Liver (tissue), 9 donors: ENCODE data around the gene PODXL2. TPM values are rescaled to one million over a fixed set of nuclear protein-coding genes. Genes with fewer than 3 reads are reported as not detected.

Experiments
- DNase-seq: peaks from one replicate; pipeline ENCODE4 v3.0.0-alpha.2; 2017; ENCODE audit warnings: low spot score
- H3K27ac ChIP-seq, 2 donors: one replicate each; pipeline ENCODE4 v1.7.0; 2013; ENCODE audit warnings: inconsistent platforms in 2 of 2, low read length in 2 of 2, control low read depth in 1 of 2, low read depth in 1 of 2, mild to moderate bottlenecking in 1 of 2
- H3K27me3 ChIP-seq, 4 donors: one replicate each; pipeline versions ENCODE4 v1.6.1 to v1.7.0; 2013; ENCODE audit warnings: low read length in 3 of 4, inconsistent platforms in 1 of 4, mild to moderate bottlenecking in 1 of 4, moderate library complexity in 1 of 4; ENCODE audit not compliant: control insufficient read depth in 4 of 4, insufficient read depth in 4 of 4
- H3K36me3 ChIP-seq, 4 donors: one replicate each; pipeline versions ENCODE4 v1.6.1 to v1.7.0; 2013; ENCODE audit warnings: low read length in 3 of 4, mild to moderate bottlenecking in 3 of 4, low read depth in 1 of 4, moderate library complexity in 1 of 4; ENCODE audit not compliant: control insufficient read depth in 4 of 4, insufficient read depth in 3 of 4
- H3K4me1 ChIP-seq, 4 donors: one replicate each; pipeline versions ENCODE4 v1.6.1 to v1.7.0; 2013; ENCODE audit warnings: low read length in 3 of 4, mild to moderate bottlenecking in 3 of 4, moderate library complexity in 1 of 4; ENCODE audit not compliant: control insufficient read depth in 4 of 4, insufficient read depth in 4 of 4
- H3K4me3 ChIP-seq, 3 donors: one replicate each; pipeline versions ENCODE4 v1.6.1 to v1.7.0; 2013; ENCODE audit warnings: low read length in 3 of 3, control low read depth in 1 of 3, low read depth in 1 of 3, mild to moderate bottlenecking in 1 of 3
- H3K9ac ChIP-seq, 2 donors: one replicate each; pipeline ENCODE4 v1.7.0; 2013; ENCODE audit warnings: low read length in 2 of 2, mild to moderate bottlenecking in 2 of 2, moderate library complexity in 2 of 2, control low read depth in 1 of 2, low read depth in 1 of 2
- H3K9me3 ChIP-seq, 4 donors: one replicate each; pipeline versions ENCODE4 v1.6.1 to v1.7.0; 2013; ENCODE audit warnings: low read length in 3 of 4; ENCODE audit not compliant: control insufficient read depth in 4 of 4
- ATF3 ChIP-seq: IDR thresholded peaks from 2 replicates; pipeline ENCODE4 v1.6.1; 2016; ENCODE audit warnings: antibody characterized with exemption
- EGR1 ChIP-seq, 2 donors: IDR thresholded peaks; 2 replicates each; pipeline ENCODE4 v1.6.1; 2016 to 2018; ENCODE audit warnings: antibody characterized with exemption in 2 of 2, low read depth in 2 of 2
- FOXA2 ChIP-seq: IDR thresholded peaks from 2 replicates; pipeline ENCODE4 v1.6.1; 2016; ENCODE audit warnings: antibody characterized with exemption
- MAX ChIP-seq: IDR thresholded peaks from 2 replicates; pipeline ENCODE4 v1.6.1; 2016; ENCODE audit warnings: antibody characterized with exemption
- NR2F2 ChIP-seq: IDR thresholded peaks from 2 replicates; pipeline ENCODE4 v1.6.1; 2016; ENCODE audit warnings: antibody characterized with exemption
- RAD21 ChIP-seq, 2 donors: IDR thresholded peaks; 2 replicates each; pipeline ENCODE4 v1.6.1; 2016; ENCODE audit warnings: antibody characterized with exemption in 2 of 2, mild to moderate bottlenecking in 2 of 2
- REST ChIP-seq: IDR thresholded peaks from 2 replicates; pipeline ENCODE4 v1.6.1; 2016; ENCODE audit warnings: antibody characterized with exemption, mild to moderate bottlenecking
- YY1 ChIP-seq: IDR thresholded peaks from 2 replicates; pipeline ENCODE4 v1.6.1; 2016; ENCODE audit warnings: antibody characterized with exemption, mild to moderate bottlenecking
- ZBTB33 ChIP-seq: IDR thresholded peaks from 2 replicates; pipeline ENCODE4 v1.6.1; 2016; ENCODE audit warnings: antibody characterized with exemption
- WGBS: extraction: QIAGEN DNeasy Blood & Tissue Kit; methylation state at CpG from one replicate; pipeline ENCODE4 v1.1.7; 2013; 5-methylcytosine and 5-hydroxymethylcytosine counted together
- polyA plus RNA-seq, 2 donors: library from polyadenylated mRNA; stranded (reverse) in 1 of 2; unstranded in 1 of 2; fragments of 200-250 nt in 1 of 2; fragments of >200 nt in 1 of 2; fragmentation: Nextera tagmentation in 1 of 2; extraction: Ambion mirVana in 1 of 2; gene quantifications; one replicate each; pipeline versions ENCODE4 v1.2.1 to v1.2.3, GENCODE V29; 2013 to 2015
- total RNA-seq, 2 donors: library from RNA; depleted of rRNA; stranded (reverse); fragments of >200 nt; gene quantifications; one replicate each; pipeline ENCODE4 v1.2.3, GENCODE V29; 2014
- donor health status: healthy.
- donor health status: healthy.
- donor health status: healthy.
- donor health status: healthy.
- donor health status: healthy.

PODXL2 gene
- total and polyA plus RNA-seq, 4 donors: 0.47 to 1.4 (median 0.88) TPM

- no peak for TF ChIP-seq ATF3
- no peak for TF ChIP-seq NR2F2
- TF ChIP-seq REST: no peak
- TF ChIP-seq FOXA2: no peak
- TF ChIP-seq YY1: no peak
- TF ChIP-seq ZBTB33: no peak
- TF ChIP-seq MAX: no peak
- Histone ChIP-seq H3K27ac (no peak overlapping the region), H3K9ac (no peak overlapping the region), H3K36me3 (peaks cover 0 to 5% (median 2%) of the 10 kb centered on the region in 4 donors), H3K4me3 (no peak overlapping the region), H3K27me3 (no peaks in the 10 kb centered on the region), H3K9me3 (no peaks in the 10 kb centered on the region), H3K4me1 (peaks cover 5 to 10% (median 6%) of the 10 kb centered on the region in 4 donors)
- WGBS: 95% methylated on average over 14 of the region's 14 CpGs
- DNase-seq: no peak
These were observed 20.6 kb upstream of the PODXL2 start for GRCh38 chr3:127608362-127608718.

GRCh38 chr3:127610105-127610504 is 18.9 kb upstream of the PODXL2 start:
- Histone ChIP-seq H3K4me1 (peaks cover 5 to 14% (median 8%) of the 10 kb centered on the region in 4 donors), H3K4me3 (no peak overlapping the region), H3K9ac (no peak overlapping the region), H3K36me3 (peaks cover 0 to 5% (median under 1%) of the 10 kb centered on the region in 4 donors), H3K9me3 (no peaks in the 10 kb centered on the region), H3K27ac (no peak overlapping the region), H3K27me3 (no peaks in the 10 kb centered on the region)
- no peak for DNase-seq
- WGBS: 92% methylated on average over 5 of the region's 5 CpGs
- TF ChIP-seq RAD21 (IDR thresholded peaks at IDR 0.05) (no peak), NR2F2 (no peak), REST (no peak), MAX (no peak), YY1 (no peak), EGR1 (IDR thresholded peaks at IDR 0.05; ENCODE audit: low read depth in 2 of 2) (no peak)
